Measurements from ENCODE around the gene CLECL1. TPM values are rescaled to one million over a fixed set of nuclear protein-coding genes. Genes with fewer than 3 reads are reported as not detected.

The CLECL1 gene
- total and polyA plus RNA-seq, 12 donors: 0.25 to 3.6 (median 0.54) TPM; not detected in 9

GRCh38 chr12:9773216-9773877 lies 40.5 kb upstream of the CLECL1 start:
- Histone ChIP-seq H3K36me3 (no peaks in the 10 kb centered on the region), H3K27me3 (no peaks in the 10 kb centered on the region), H3K4me1 (peaks cover 0 to 30% (median 0%) of the 10 kb centered on the region in 9 donors), H3K9me3 (no peaks in the 10 kb centered on the region), H3K4me3 (no peak overlapping the region), H3K27ac (peak overlapping the region in 1 of 10 donors; percentile 35)
- no peak for TF ChIP-seq CTCF (IDR thresholded peaks at IDR 0.05)
- intact Hi-C loops (cut with DNase I): no loop called here
- no peak for DNase-seq
- 78% methylated on average over 2 of the region's 2 CpGs for WGBS, 2 donors
- ATAC-seq: no peak

- intact Hi-C loops (cut with DNase I): no loop called here
- no peak for ATAC-seq
- Histone ChIP-seq H3K27me3 (no peaks in the 10 kb centered on the region), H3K36me3 (no peaks in the 10 kb centered on the region), H3K9me3 (no peaks in the 10 kb centered on the region), H3K4me1 (peaks cover 0 to 31% (median 0%) of the 10 kb centered on the region in 9 donors), H3K27ac (peak overlapping the region in 1 of 10 donors; percentile 82), H3K4me3 (no peak overlapping the region)
- 50 to 60% methylated on average over 2 of the region's 2 CpGs for WGBS, 2 donors
- DNase-seq: no peak
- TF ChIP-seq CTCF (IDR thresholded peaks at IDR 0.05): no peak
These were observed 30.1 kb upstream of the CLECL1 start for GRCh38 chr12:9763025-9763424.

- Histone ChIP-seq H3K9me3 (no peaks in the 10 kb centered on the region), H3K27ac (peak overlapping the region in 1 of 10 donors; percentile 82), H3K4me1 (peaks cover 0 to 31% (median 0%) of the 10 kb centered on the region in 9 donors), H3K4me3 (no peak overlapping the region), H3K36me3 (no peaks in the 10 kb centered on the region), H3K27me3 (no peaks in the 10 kb centered on the region)
- no peak for TF ChIP-seq CTCF (IDR thresholded peaks at IDR 0.05)
- ATAC-seq: no peak
- 94 to 97% methylated on average over 5 of the region's 5 CpGs for WGBS, 2 donors
- intact Hi-C loops (cut with DNase I): no loop called here
- no peak for DNase-seq
These were observed 29.5 kb upstream of the CLECL1 start for GRCh38 chr12:9762369-9762768.

GRCh38 chr12:9761419-9761781 lies 28.5 kb upstream of the CLECL1 start:
- peak overlapping the region in 1 of 10 donors; percentile 57 for H3K4me3 ChIP-seq
- DNase-seq: no peak
- intact Hi-C loops (cut with DNase I): no loop called here
- ATAC-seq: peak in 3 of 8 donors; percentile 30 to 60 (median 49)
- peaks cover 0 to 31% (median 0%) of the 10 kb centered on the region in 9 donors for H3K4me1 ChIP-seq
- no peak for TF ChIP-seq CTCF (IDR thresholded peaks at IDR 0.05)
- peaks cover 0 to 2% (median 0%) of the 10 kb centered on the region in 9 donors for H3K36me3 ChIP-seq
- H3K27me3 ChIP-seq: no peaks in the 10 kb centered on the region
- 58 to 75% methylated on average over 4 of the region's 4 CpGs for WGBS, 2 donors
- H3K9me3 ChIP-seq: no peaks in the 10 kb centered on the region
- H3K27ac ChIP-seq: peak overlapping the region in 3 of 10 donors; percentile 17 to 82 (median 42)
